DOHH2 (cell line): ENCODE data around the gene AUTS2.

Source experiments
- H3F3A ChIP-seq: fragments of 200-600 bp; sonication (generic), shearing (Covaris generic); 2 replicates; pipeline ENCODE4 v1.6.0; 2016; ENCODE audit warnings: antibody characterized with exemption, mild to moderate bottlenecking; ENCODE audit not compliant: control insufficient read depth, insufficient read depth
- H3K27ac ChIP-seq: fragments of 200-600 bp; sonication (generic); 2 replicates; pipeline ENCODE4 v1.5.1; 2014; ENCODE audit warnings: low read depth, mild to moderate bottlenecking, low read length, moderate library complexity
- H3K27me3 ChIP-seq: fragments of 200-600 bp; sonication (generic); 2 replicates; pipeline ENCODE4 v1.6.1; 2014; ENCODE audit warnings: mild to moderate bottlenecking, low read length, mixed read lengths; ENCODE audit not compliant: control insufficient read depth
- H3K36me3 ChIP-seq: fragments of 200-600 bp; sonication (generic); 2 replicates; pipeline ENCODE4 v1.6.1; 2014; ENCODE audit warnings: mild to moderate bottlenecking, low read length, moderate library complexity, mixed read lengths; ENCODE audit not compliant: control insufficient read depth
- H3K4me1 ChIP-seq: fragments of 200-600 bp; sonication (generic); 2 replicates; pipeline ENCODE4 v1.6.1; 2014; ENCODE audit warnings: mild to moderate bottlenecking, low read length, mixed read lengths; ENCODE audit not compliant: control insufficient read depth
- H3K4me2 ChIP-seq: fragments of 200-600 bp; sonication (generic); 2 replicates; pipeline ENCODE4 v1.6.0; 2014; ENCODE audit warnings: mild to moderate bottlenecking, low read length, moderate library complexity
- H3K4me3 ChIP-seq: fragments of 200-600 bp; sonication (generic); 2 replicates; pipeline ENCODE4 v1.5.1; 2014; ENCODE audit warnings: mild to moderate bottlenecking, low read length, mixed read lengths
- H3K79me2 ChIP-seq: fragments of 200-600 bp; sonication (generic); 2 replicates; pipeline ENCODE4 v1.6.1; 2014; ENCODE audit warnings: mild to moderate bottlenecking, low read length, mixed read lengths; ENCODE audit not compliant: control insufficient read depth
- H3K9me2 ChIP-seq: fragments of 200-600 bp; sonication (generic); replicated peaks from 2 replicates; pipeline ENCODE4 v1.6.1; 2014; ENCODE audit warnings: mild to moderate bottlenecking, low read length, mixed read lengths; ENCODE audit not compliant: control insufficient read depth
- H3K9me3 ChIP-seq: fragments of 200-600 bp; sonication (generic); 2 replicates; pipeline ENCODE4 v1.6.1; 2014; ENCODE audit warnings: antibody characterized with exemption, low read length, mixed read lengths; ENCODE audit not compliant: control insufficient read depth, insufficient read depth
- H4K20me1 ChIP-seq: fragments of 200-600 bp; sonication (generic); 2 replicates; pipeline ENCODE4 v1.6.0; 2014; ENCODE audit warnings: low read depth, mild to moderate bottlenecking, antibody characterized with exemption, low read length, moderate library complexity; ENCODE audit not compliant: control insufficient read depth, insufficient read depth
- CTCF ChIP-seq: fragments of 200-600 bp; sonication (generic); IDR thresholded peaks from one replicate; pipeline ENCODE4 v1.5.1; 2014; ENCODE audit warnings: antibody characterized with exemption, mild to moderate bottlenecking, low read depth, low read length; ENCODE audit not compliant: poor library complexity, severe bottlenecking
- EZH2phosphoT487 ChIP-seq: fragments of 200-600 bp; sonication (generic); IDR thresholded peaks from 2 replicates; pipeline ENCODE4 v1.6.1; 2017; ENCODE audit warnings: borderline replicate concordance, mild to moderate bottlenecking, antibody characterized with exemption, low read length, moderate library complexity, mixed read lengths

The AUTS2 gene

GRCh38 chr7:69837387-69838068 lies 239.3 kb downstream of the AUTS2 start:
- Histone ChIP-seq H3K36me3 (no peaks in the 10 kb centered on the region), H3K4me2 (no peak overlapping the region), H3F3A (peaks cover 17% of the 10 kb centered on the region), H3K79me2 (peaks cover 69% of the 10 kb centered on the region), H3K4me1 (peaks cover 61% of the 10 kb centered on the region), H3K27ac (no peak overlapping the region), H3K4me3 (no peak overlapping the region), H3K9me3 (no peaks in the 10 kb centered on the region), H3K27me3 (no peaks in the 10 kb centered on the region), H3K9me2 (no peaks in the 10 kb centered on the region), H4K20me1 (0 out of 2 replicates have a peak, but pooled peaks cover 10% of the 10 kb centered on the region)
- TF ChIP-seq EZH2phosphoT487 (no peak), CTCF (no peak)

- Histone ChIP-seq H3K27me3 (no peaks in the 10 kb centered on the region), H3K79me2 (peaks cover 80% of the 10 kb centered on the region), H3K4me3 (peak overlapping the region; percentile 69), H3K4me1 (peaks cover 83% of the 10 kb centered on the region), H3K4me2 (peak overlapping the region; percentile 91), H3K36me3 (no peaks in the 10 kb centered on the region), H3F3A (peaks cover 28% of the 10 kb centered on the region), H3K27ac (peak overlapping the region; percentile 90), H3K9me2 (no peaks in the 10 kb centered on the region), H3K9me3 (no peaks in the 10 kb centered on the region), H4K20me1 (peaks cover 21% of the 10 kb centered on the region; the same call in 1 of the 2 replicates)
- TF ChIP-seq CTCF (no peak), EZH2phosphoT487 (no peak)
Observed at GRCh38 chr7:69839782-69840181, 241.5 kb downstream of the AUTS2 start.

- peak overlapping the region; percentile 69 for H3K4me3 ChIP-seq
Observed at GRCh38 chr7:69840248-69840647, 242.0 kb downstream of the AUTS2 start.

More at GRCh38 chr7:69840248-69840647, 242.0 kb downstream of the AUTS2 start:
- peak overlapping the region; percentile 91 for H3K4me2 ChIP-seq
- H3K4me1 ChIP-seq: peaks cover 88% of the 10 kb centered on the region
- H3F3A ChIP-seq: peaks cover 28% of the 10 kb centered on the region
- peaks cover 80% of the 10 kb centered on the region for H3K79me2 ChIP-seq
- H3K9me3 ChIP-seq: no peaks in the 10 kb centered on the region
- H3K9me2 ChIP-seq: no peaks in the 10 kb centered on the region
- peak overlapping the region; percentile 90 for H3K27ac ChIP-seq
- H3K27me3 ChIP-seq: no peaks in the 10 kb centered on the region
- H4K20me1 ChIP-seq: peaks cover 26% of the 10 kb centered on the region; the same call in 1 of the 2 replicates
- TF ChIP-seq CTCF: no peak
- TF ChIP-seq EZH2phosphoT487: no peak
- no peaks in the 10 kb centered on the region for H3K36me3 ChIP-seq
